Measurements from ENCODE around the gene LPIN2.

GRCh38 chr18:2997846-2998564, 14.9 kb downstream of the LPIN2 start:
- no peak for TF ChIP-seq CTCF (IDR thresholded peaks at IDR 0.05; ENCODE audit: insufficient read depth, low read length, poor library complexity, severe bottlenecking)
- TF ChIP-seq EZH2phosphoT487 (conservative IDR thresholded peaks at IDR 0.05; ENCODE audit: low read length), result no peak

All from SU-DHL-6 (cell line).